ENCODE data around the gene CCNJ. TPM values are rescaled to one million over a fixed set of nuclear protein-coding genes. Genes with fewer than 3 reads are reported as not detected.

The CCNJ gene
- total RNA-seq, 2 experiments from 2014 or later = 6.9 to 8.0 TPM

- H3K4me3 Mint-ChIP-seq = no peak overlapping the region
- H3K4me3 ChIP-seq (ENCODE audit: low read length) = no peak overlapping the region
- intact Hi-C loops (cut with DNase I, micrococcal nuclease) = loop anchor here in 1 of 2 experiments (2.0 to 10.0 kb wide), 3 partner anchors 33 to 395 kb away; partner anchors contain the start of gene ALDH18A1
- TF ChIP-seq, protein P1, sequence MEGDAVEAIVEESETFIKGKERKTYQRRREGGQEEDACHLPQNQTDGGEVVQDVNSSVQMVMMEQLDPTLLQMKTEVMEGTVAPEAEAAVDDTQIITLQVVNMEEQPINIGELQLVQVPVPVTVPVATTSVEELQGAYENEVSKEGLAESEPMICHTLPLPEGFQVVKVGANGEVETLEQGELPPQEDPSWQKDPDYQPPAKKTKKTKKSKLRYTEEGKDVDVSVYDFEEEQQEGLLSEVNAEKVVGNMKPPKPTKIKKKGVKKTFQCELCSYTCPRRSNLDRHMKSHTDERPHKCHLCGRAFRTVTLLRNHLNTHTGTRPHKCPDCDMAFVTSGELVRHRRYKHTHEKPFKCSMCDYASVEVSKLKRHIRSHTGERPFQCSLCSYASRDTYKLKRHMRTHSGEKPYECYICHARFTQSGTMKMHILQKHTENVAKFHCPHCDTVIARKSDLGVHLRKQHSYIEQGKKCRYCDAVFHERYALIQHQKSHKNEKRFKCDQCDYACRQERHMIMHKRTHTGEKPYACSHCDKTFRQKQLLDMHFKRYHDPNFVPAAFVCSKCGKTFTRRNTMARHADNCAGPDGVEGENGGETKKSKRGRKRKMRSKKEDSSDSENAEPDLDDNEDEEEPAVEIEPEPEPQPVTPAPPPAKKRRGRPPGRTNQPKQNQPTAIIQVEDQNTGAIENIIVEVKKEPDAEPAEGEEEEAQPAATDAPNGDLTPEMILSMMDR (IDR thresholded peaks at IDR 0.05) = no peak
- peaks cover 63% of the 10 kb centered on the region for H3K36me3 Mint-ChIP-seq (ENCODE audit: low read depth)
- H3K36me3 ChIP-seq (ENCODE audit: insufficient read depth, low read length) = peaks cover 30% of the 10 kb centered on the region
- DNase-seq = no peak
- ChIA-PET POLR2A (no interaction called here), CTCF (interaction anchor here (0.8 kb wide), 1 partner anchor 12 kb away, joined by 3 read pairs; no protein-coding TSS in a partner anchor)
- H3K27me3 ChIP-seq (ENCODE audit: control insufficient read depth in 1 of 2, insufficient read depth in 2 of 2, low read length in 2 of 2) = no peaks in the 10 kb centered on the region
- no peak for ATAC-seq (ENCODE audit: poor library complexity)
- peaks cover 88% of the 10 kb centered on the region for H3K4me1 Mint-ChIP-seq (ENCODE audit: low read depth)
- H3K27ac Mint-ChIP-seq = no peak overlapping the region
- peaks cover 7% of the 10 kb centered on the region for H3K4me1 ChIP-seq (ENCODE audit: insufficient read depth, low read length)
- no peaks in the 10 kb centered on the region for H3K27me3 Mint-ChIP-seq
- H3K9me3 Mint-ChIP-seq = no peaks in the 10 kb centered on the region
- no peak overlapping the region for H3K27ac ChIP-seq (ENCODE audit: low read depth in 1 of 2, low read length in 2 of 2)
- H3K9me3 ChIP-seq (ENCODE audit: control insufficient read depth in 1 of 2, insufficient read depth in 1 of 2, low read length in 2 of 2) = no peaks in the 10 kb centered on the region
These were observed 6.0 kb downstream of the CCNJ start for GRCh38 chr10:96049340-96049739.

GRCh38 chr10:96053985-96054384, 10.6 kb downstream of the CCNJ start:
- Mint-ChIP-seq H3K4me3 (no peak overlapping the region), H3K27me3 (no peaks in the 10 kb centered on the region), H3K36me3 (ENCODE audit: low read depth) (peaks cover 74% of the 10 kb centered on the region), H3K27ac (no peak overlapping the region), H3K4me1 (ENCODE audit: low read depth) (peaks cover 51% of the 10 kb centered on the region), H3K9me3 (no peaks in the 10 kb centered on the region)
- POLR2A ChIA-PET = interaction anchor here (0.6 kb wide), 1 partner anchor 649 kb away, joined by 3 read pairs; no protein-coding TSS in a partner anchor
- Histone ChIP-seq H3K27ac (ENCODE audit: low read depth in 1 of 2, low read length in 2 of 2) (no peak overlapping the region), H3K4me3 (ENCODE audit: low read length) (no peak overlapping the region), H3K36me3 (ENCODE audit: insufficient read depth, low read length) (peaks cover 43% of the 10 kb centered on the region), H3K27me3 (ENCODE audit: control insufficient read depth in 1 of 2, insufficient read depth in 2 of 2, low read length in 2 of 2) (no peaks in the 10 kb centered on the region), H3K9me3 (ENCODE audit: control insufficient read depth in 1 of 2, insufficient read depth in 1 of 2, low read length in 2 of 2) (no peaks in the 10 kb centered on the region), H3K4me1 (ENCODE audit: insufficient read depth, low read length) (no peaks in the 10 kb centered on the region)
- intact Hi-C loops (cut with DNase I, micrococcal nuclease) = no loop called here
- DNase-seq (no peak), ATAC-seq (ENCODE audit: poor library complexity) (no peak)
- TF ChIP-seq, protein P1 (IDR thresholded peaks at IDR 0.05) = no peak
- CTCF ChIA-PET = no interaction called here

- H3K36me3 ChIP-seq (ENCODE audit: insufficient read depth, low read length) = peaks cover 33% of the 10 kb centered on the region
- no peaks in the 10 kb centered on the region for H3K4me1 ChIP-seq (ENCODE audit: insufficient read depth, low read length)
- no peak overlapping the region for H3K27ac ChIP-seq (ENCODE audit: low read depth in 1 of 2, low read length in 2 of 2)
- H3K27me3 ChIP-seq (ENCODE audit: control insufficient read depth in 1 of 2, insufficient read depth in 2 of 2, low read length in 2 of 2) = no peaks in the 10 kb centered on the region
- ChIA-PET POLR2A (no interaction called here), CTCF (no interaction called here)
- no peak overlapping the region for H3K4me3 Mint-ChIP-seq
- no peaks in the 10 kb centered on the region for H3K9me3 ChIP-seq (ENCODE audit: control insufficient read depth in 1 of 2, insufficient read depth in 1 of 2, low read length in 2 of 2)
- H3K9me3 Mint-ChIP-seq = no peaks in the 10 kb centered on the region
- H3K4me1 Mint-ChIP-seq (ENCODE audit: low read depth) = peaks cover 31% of the 10 kb centered on the region
- DNase-seq = no peak
- no peaks in the 10 kb centered on the region for H3K27me3 Mint-ChIP-seq
- no peak overlapping the region for H3K4me3 ChIP-seq (ENCODE audit: low read length)
- TF ChIP-seq, protein P1 (IDR thresholded peaks at IDR 0.05) = no peak
- intact Hi-C loops (cut with DNase I, micrococcal nuclease) = no loop called here
- no peak overlapping the region for H3K27ac Mint-ChIP-seq
- no peak for ATAC-seq (ENCODE audit: poor library complexity)
- peaks cover 75% of the 10 kb centered on the region for H3K36me3 Mint-ChIP-seq (ENCODE audit: low read depth)
These were observed 13.4 kb downstream of the CCNJ start for GRCh38 chr10:96056787-96057186.

All from CD4-positive, alpha-beta T cell (primary cell).